Loucy (cell line): ENCODE data around the gene LEP.

Source experiments
- EZH2phosphoT487 ChIP-seq: fragments of 200-600 bp; IDR thresholded peaks from 2 replicates; pipeline ENCODE4 v1.6.1; 2018; ENCODE audit warnings: antibody characterized with exemption, mild to moderate bottlenecking, moderate library complexity, borderline replicate concordance
- TF ChIP-seq, protein P1 (sequence below): fragments of 200-600 bp; sonication (generic); conservative IDR thresholded peaks from 2 replicates; pipeline ENCODE4 v1.5.1; 2014; ENCODE audit warnings: mild to moderate bottlenecking, antibody characterized with exemption, low read length

DNA sequence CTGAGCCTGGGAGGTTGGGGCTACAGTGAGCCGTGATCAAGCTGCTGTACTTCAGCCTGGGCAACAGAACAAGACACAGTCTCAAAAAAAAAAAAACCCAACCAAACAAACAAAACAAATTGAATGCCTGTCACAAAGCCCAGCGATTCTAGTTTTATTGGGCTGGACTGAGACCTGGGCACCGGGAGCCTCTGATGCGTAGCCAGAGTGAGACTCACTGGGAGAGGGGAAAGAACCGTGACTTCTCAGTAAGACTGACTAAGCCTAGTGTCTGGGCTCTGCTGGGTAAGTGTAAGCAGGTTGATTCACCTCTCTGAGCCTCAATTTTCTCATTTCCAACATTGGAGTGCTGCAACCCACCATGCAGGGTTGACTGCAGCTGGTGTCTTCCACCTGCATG is 10.1 kb upstream of the LEP start:
- TF ChIP-seq, protein P1, sequence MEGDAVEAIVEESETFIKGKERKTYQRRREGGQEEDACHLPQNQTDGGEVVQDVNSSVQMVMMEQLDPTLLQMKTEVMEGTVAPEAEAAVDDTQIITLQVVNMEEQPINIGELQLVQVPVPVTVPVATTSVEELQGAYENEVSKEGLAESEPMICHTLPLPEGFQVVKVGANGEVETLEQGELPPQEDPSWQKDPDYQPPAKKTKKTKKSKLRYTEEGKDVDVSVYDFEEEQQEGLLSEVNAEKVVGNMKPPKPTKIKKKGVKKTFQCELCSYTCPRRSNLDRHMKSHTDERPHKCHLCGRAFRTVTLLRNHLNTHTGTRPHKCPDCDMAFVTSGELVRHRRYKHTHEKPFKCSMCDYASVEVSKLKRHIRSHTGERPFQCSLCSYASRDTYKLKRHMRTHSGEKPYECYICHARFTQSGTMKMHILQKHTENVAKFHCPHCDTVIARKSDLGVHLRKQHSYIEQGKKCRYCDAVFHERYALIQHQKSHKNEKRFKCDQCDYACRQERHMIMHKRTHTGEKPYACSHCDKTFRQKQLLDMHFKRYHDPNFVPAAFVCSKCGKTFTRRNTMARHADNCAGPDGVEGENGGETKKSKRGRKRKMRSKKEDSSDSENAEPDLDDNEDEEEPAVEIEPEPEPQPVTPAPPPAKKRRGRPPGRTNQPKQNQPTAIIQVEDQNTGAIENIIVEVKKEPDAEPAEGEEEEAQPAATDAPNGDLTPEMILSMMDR = no peak
- TF ChIP-seq EZH2phosphoT487 = no peak
